NCI-H1417 (cell line): ENCODE measurements around the gene GLI3.

Experiments
- DNase-seq, 3 experiments: peaks; one replicate each; lab custom pipeline; 2025; lab: John Stamatoyannopoulos, UW

The GLI3 gene

GRCh38 chr7:41928166-41928565 is 308.8 kb downstream of the GLI3 start:
- no peak for DNase-seq

DNA sequence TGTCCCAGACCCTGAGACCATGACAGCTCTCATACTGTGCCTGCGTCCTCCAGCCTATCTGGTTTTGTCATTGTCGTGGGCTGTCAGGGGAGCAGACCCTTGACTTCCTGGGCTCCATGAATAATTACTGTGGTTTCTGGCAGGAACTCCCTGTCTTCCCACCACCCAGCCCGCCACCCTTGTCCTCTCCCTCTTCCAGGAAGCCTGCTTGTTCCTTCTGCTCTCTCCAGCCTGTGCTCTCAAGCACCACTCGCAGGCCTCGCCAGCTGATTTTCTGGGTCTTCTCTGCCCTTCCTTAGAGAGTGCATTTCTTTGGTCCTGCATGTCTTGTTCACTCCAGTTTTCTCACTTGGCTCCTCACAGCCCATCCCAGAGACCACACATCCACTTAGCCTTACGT is 309.6 kb downstream of the GLI3 start:
- DNase-seq, result no peak

DNA sequence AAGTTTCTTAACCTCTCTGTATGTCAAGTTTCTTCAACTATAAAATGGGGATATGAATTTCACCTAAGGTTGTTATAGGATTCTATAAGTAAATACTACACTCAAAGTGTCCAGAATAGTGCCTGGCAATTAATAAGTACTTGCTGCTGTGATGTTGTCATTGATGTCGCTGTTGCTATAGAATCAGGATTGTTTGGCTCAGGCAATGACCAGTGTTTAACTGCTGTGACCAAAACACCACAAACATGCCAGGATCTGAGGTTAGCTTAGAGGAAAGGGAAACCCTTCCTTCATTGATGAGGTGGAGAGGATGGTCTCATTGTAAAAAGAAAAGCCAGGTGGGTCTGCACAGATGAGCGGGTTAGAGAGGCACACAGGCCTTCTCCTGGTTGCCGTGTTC is 311.1 kb downstream of the GLI3 start:
- DNase-seq, result no peak

GRCh38 chr7:41924796-41925195 is 312.2 kb downstream of the GLI3 start:
- no peak for DNase-seq

DNA sequence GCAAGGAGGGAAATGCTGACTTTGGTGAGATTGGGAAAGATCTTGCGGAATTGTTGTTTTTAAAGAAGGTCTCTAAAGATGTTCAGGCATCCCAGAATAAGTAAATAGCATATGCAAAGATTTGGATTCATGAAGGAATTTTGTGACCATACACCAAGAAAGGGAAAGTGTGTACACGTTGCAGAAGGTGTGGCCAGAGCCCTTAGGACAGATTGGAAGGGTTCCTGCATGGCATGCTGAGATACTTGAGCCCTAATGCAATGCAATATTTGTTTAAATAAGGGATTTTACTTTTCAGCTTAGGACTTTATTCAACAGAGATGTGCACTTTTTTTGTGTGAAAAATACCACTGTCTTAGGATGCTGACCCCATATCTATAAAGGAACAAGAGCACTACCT is 314.6 kb downstream of the GLI3 start:
- DNase-seq, result no peak

DNA sequence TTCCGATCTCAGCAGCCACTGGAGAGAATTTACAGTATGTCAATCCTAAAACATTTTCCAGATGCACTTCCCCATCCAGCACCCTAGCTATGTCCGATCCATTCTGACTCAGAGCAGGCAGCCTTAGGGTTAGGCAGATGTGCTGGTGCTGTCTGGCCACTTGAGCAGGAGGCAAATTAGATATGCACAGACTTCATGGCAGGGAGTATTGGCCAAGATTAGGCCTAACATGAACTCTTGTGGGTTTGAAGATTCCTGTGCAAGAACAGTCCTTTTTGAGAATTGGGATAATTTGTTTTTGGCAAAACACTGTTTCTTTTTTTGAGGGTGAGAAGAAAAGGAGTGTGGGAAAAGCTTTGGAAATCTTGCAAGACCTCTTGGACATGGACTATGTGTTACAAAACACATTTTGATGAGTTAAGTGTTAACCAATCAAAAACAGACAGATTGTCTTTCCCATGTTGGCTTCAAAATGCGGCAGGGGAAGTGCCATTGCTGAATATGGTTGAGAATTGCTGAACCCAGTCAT is 315.5 kb downstream of the GLI3 start:
- DNase-seq, result no peak

GRCh38 chr7:41918597-41918996 is 318.4 kb downstream of the GLI3 start:
- no peak for DNase-seq

DNA sequence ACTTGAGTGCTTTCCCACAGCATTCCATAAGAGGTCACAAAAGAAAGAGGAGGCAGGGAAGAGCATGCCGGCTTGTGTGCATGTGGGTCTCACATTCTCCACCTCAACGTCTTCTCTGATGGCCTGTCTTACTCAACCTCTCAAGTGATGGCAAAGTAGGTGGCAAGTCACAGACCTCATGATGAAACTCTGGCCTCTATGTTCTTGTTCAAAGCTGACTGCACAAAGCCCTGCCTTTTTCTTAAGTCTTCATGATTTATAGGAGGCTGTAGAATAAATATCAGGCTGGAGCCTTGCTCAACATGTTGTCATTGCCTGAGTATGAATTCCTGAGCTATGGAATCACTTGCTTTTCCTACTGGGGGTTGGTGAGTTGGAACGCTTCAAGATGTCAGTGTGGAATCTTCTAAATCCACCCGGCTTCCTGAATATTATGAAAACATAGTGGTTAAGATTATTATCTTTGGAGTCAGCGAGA is 320.5 kb downstream of the GLI3 start:
- no peak for DNase-seq

- DNase-seq, result no peak
Observed at GRCh38 chr7:41915871-41916270, 321.1 kb downstream of the GLI3 start.

GRCh38 chr7:41912851-41913567 is 324.0 kb downstream of the GLI3 start:
- DNase-seq, result no peak

- no peak for DNase-seq
Observed at GRCh38 chr7:41912426-41912825, 324.6 kb downstream of the GLI3 start.

GRCh38 chr7:41911792-41912191 is 325.2 kb downstream of the GLI3 start:
- DNase-seq, result no peak
